IMR-90 (cell line): ENCODE data around the gene LUC7L3. TPM values are rescaled to one million over a fixed set of nuclear protein-coding genes. Genes with fewer than 3 reads are reported as not detected.

ENCODE experiments used
- ATAC-seq: fragments of 200-7000 bp; cut with Tn5 transposase; 2 replicates; pipeline ENCODE4 v1.9.1; 2020; ENCODE audit warnings: low read depth, mild to moderate bottlenecking, moderate library complexity
- BruUV-seq: library from RNA; stranded (reverse); fragments of 400-500 nt; replicated peaks from 2 replicates; lab custom pipeline; 2021; lab: Mats Ljungman, UMichigan
- CTCF ChIA-PET: fragments of 300-600 bp; formaldehyde crosslinking; extraction: SDS; loops from one replicate; lab custom pipeline; 2021; ENCODE audit warnings: antibody characterized with exemption; lab: Yijun Ruan, JAX
- POLR2A ChIA-PET: fragments of 300-600 bp; sonication (Branson Sonifier 250); formaldehyde crosslinking; loops from one replicate; lab custom pipeline; 2022; ENCODE audit warnings: antibody characterized with exemption; ENCODE audit not compliant: unreplicated experiment; lab: Charles Lee
- DNase-seq: peaks from one replicate; pipeline ENCODE4 v3.0.0; 2013
- H2AFZ ChIP-seq: replicated peaks from 2 replicates; pipeline ENCODE3; 2013; ENCODE audit warnings: low read length, mild to moderate bottlenecking; ENCODE audit not compliant: poor library complexity
- H2AK5ac ChIP-seq: 2 replicates; pipeline ENCODE4 v1.6.1; 2013; ENCODE audit warnings: low read depth, low read length, inconsistent platforms
- H2AK9ac ChIP-seq: replicated peaks from 2 replicates; pipeline ENCODE3; 2013; ENCODE audit warnings: mild to moderate bottlenecking, low read depth, low read length, moderate library complexity; ENCODE audit not compliant: poor library complexity
- H2BK120ac ChIP-seq: 2 replicates; pipeline ENCODE4 v1.6.1; 2013; ENCODE audit warnings: low read depth, low read length, inconsistent platforms
- H2BK15ac ChIP-seq: 3 replicates; pipeline ENCODE4 v1.6.1; 2013; ENCODE audit warnings: low read depth, low read length, inconsistent platforms
- H2BK20ac ChIP-seq: 2 replicates; pipeline ENCODE4 v1.6.1; 2013; ENCODE audit warnings: low read depth, mild to moderate bottlenecking, inconsistent platforms, low read length, moderate library complexity
- H2BK5ac ChIP-seq: 2 replicates; pipeline ENCODE4 v1.6.1; 2013; ENCODE audit warnings: mild to moderate bottlenecking, low read depth, low read length, inconsistent platforms; ENCODE audit not compliant: poor library complexity, severe bottlenecking
- H3K14ac ChIP-seq: replicated peaks from 2 replicates; pipeline ENCODE4 v1.6.1; 2013; ENCODE audit warnings: low read depth, low read length, inconsistent platforms
- H3K18ac ChIP-seq: 2 replicates; pipeline ENCODE4 v1.6.1; 2013; ENCODE audit warnings: low read depth, low read length, control low read depth
- H3K23ac ChIP-seq: 2 replicates; pipeline ENCODE4 v1.6.1; 2013; ENCODE audit warnings: low read depth, low read length, inconsistent platforms
- H3K27ac ChIP-seq: 2 replicates; pipeline ENCODE4 v1.5.1; 2013; ENCODE audit warnings: mild to moderate bottlenecking, control low read depth, low read length; ENCODE audit not compliant: insufficient read depth
- H3K27me3 ChIP-seq: 2 replicates; pipeline ENCODE4 v1.6.1; 2013; ENCODE audit warnings: low read length; ENCODE audit not compliant: control insufficient read depth, insufficient read depth
- H3K36me3 ChIP-seq: 2 replicates; pipeline ENCODE4 v1.6.1; 2013; ENCODE audit warnings: low read length, mixed read lengths; ENCODE audit not compliant: control insufficient read depth, insufficient read depth
- H3K4ac ChIP-seq: 2 replicates; pipeline ENCODE4 v1.6.1; 2013; ENCODE audit warnings: low read depth, low read length, inconsistent platforms
- H3K4me1 ChIP-seq: 2 replicates; pipeline ENCODE4 v1.6.1; 2013; ENCODE audit warnings: low read length, mixed read lengths; ENCODE audit not compliant: control insufficient read depth, insufficient read depth
- H3K4me2 ChIP-seq: 2 replicates; pipeline ENCODE4 v1.6.1; 2013; ENCODE audit warnings: low read depth, mild to moderate bottlenecking, control low read depth, low read length, moderate library complexity
- H3K4me3 ChIP-seq: 2 replicates; pipeline ENCODE4 v1.5.1; 2013; ENCODE audit warnings: low read depth, mild to moderate bottlenecking, control low read depth, low read length, moderate library complexity; ENCODE audit not compliant: insufficient read depth
- H3K56ac ChIP-seq: 2 replicates; pipeline ENCODE4 v1.6.1; 2013; ENCODE audit warnings: low read length, inconsistent platforms; ENCODE audit not compliant: insufficient read depth; ENCODE audit errors: extremely low read depth
- H3K79me1 ChIP-seq, 2 experiments: 2 replicates each; pipeline ENCODE4 v1.6.1; 2013; ENCODE audit warnings: low read length in 2 of 2, inconsistent platforms in 1 of 2, low read depth in 1 of 2
- H3K9ac ChIP-seq: 2 replicates; pipeline ENCODE4 v1.6.1; 2013; ENCODE audit warnings: low read depth, low read length, control low read depth
- H3K9me1 ChIP-seq: 2 replicates; pipeline ENCODE4 v1.6.1; 2013; ENCODE audit warnings: low read length, inconsistent platforms; ENCODE audit not compliant: insufficient read depth
- H3K9me3 ChIP-seq: 2 replicates; pipeline ENCODE4 v1.6.1; 2013; ENCODE audit warnings: low read length; ENCODE audit not compliant: control insufficient read depth, insufficient read depth
- H4K20me1 ChIP-seq: 2 replicates; pipeline ENCODE4 v1.6.1; 2013; ENCODE audit warnings: low read length, inconsistent platforms; ENCODE audit not compliant: insufficient read depth
- H4K5ac ChIP-seq: 2 replicates; pipeline ENCODE4 v1.6.1; 2013; ENCODE audit warnings: mild to moderate bottlenecking, low read depth, low read length, control low read depth
- H4K8ac ChIP-seq, 2 experiments: 2 replicates each; pipeline ENCODE4 v1.6.1; 2013; ENCODE audit warnings: low read depth in 2 of 2, low read length in 2 of 2, control low read depth in 1 of 2, inconsistent platforms in 1 of 2
- H4K91ac ChIP-seq: 2 replicates; pipeline ENCODE4 v1.6.1; 2013; ENCODE audit warnings: low read depth, low read length, inconsistent platforms; ENCODE audit not compliant: insufficient read depth
- CHD1 ChIP-seq: IDR thresholded peaks from 2 replicates; pipeline ENCODE4 v1.6.1; 2012; ENCODE audit warnings: low read depth, low read length, improper control_type of control experiment
- NFE2L2 ChIP-seq: fragments of 150-350 bp; IDR thresholded peaks from 2 replicates; pipeline ENCODE4 v1.6.1; 2016; ENCODE audit warnings: low read depth, mild to moderate bottlenecking, low read length
- RCOR1 ChIP-seq: IDR thresholded peaks from 2 replicates; pipeline ENCODE4 v1.6.1; 2012; ENCODE audit warnings: mild to moderate bottlenecking, low read length, improper control_type of control experiment; ENCODE audit not compliant: insufficient replicate concordance
- WGBS, 2 experiments: methylation state at CpG; one replicate each; pipeline versions ENCODE4 v1.1.5 to v1.1.7; 2013; ENCODE audit warnings: missing lambda C conversion rate in 2 of 2; ENCODE audit not compliant: insufficient read length in 1 of 2; ENCODE audit errors: extremely low coverage in 2 of 2; 5-methylcytosine and 5-hydroxymethylcytosine counted together
- dilution Hi-C: fragments of 300-500 bp; cut with HindIII; formaldehyde crosslinking; loops from one replicate; pipeline ENCODE4 v1.14.3; 2018; ENCODE audit warnings: low sequenced_read_pairs; ENCODE audit not compliant: unreplicated experiment
- in situ Hi-C: fragments of 300-500 bp; cut with MboI; formaldehyde crosslinking; loops from 3 replicates; pipeline ENCODE4 v1.14.3; 2019; ENCODE audit warnings: low sequenced_read_pairs, inconsistent platforms, mixed read lengths
- intact Hi-C: fragments of 100-400 bp; cut with micrococcal nuclease; formaldehyde crosslinking; loops from 2 replicates; pipeline ENCODE4 v1.10.0; 2022
- polyA plus RNA-seq, 3 experiments: library from polyadenylated mRNA; depleted of rRNA; stranded (reverse); fragments of >200 nt; gene quantifications; 2 replicates each; pipeline ENCODE4 v1.2.3, GENCODE V29; 2012; ENCODE audit warnings: low replicate concordance in 1 of 3
- total RNA-seq: library from RNA; depleted of rRNA; stranded (reverse); fragments of >200 nt; gene quantifications from 2 replicates; pipeline ENCODE4 v1.2.3, GENCODE V29; 2012

Gene LUC7L3
- total and polyA plus RNA-seq, 2 of the 4 experiments (the other 2 are of a cell fraction): 17.7 to 44.7 TPM

- no peak overlapping the region for H3K4me2 ChIP-seq
- H3K4ac ChIP-seq: no peak overlapping the region
- no peak overlapping the region for H3K14ac ChIP-seq
- H3K56ac ChIP-seq: no peak overlapping the region
- no peaks in the 10 kb centered on the region for H3K79me1 ChIP-seq
- no peak overlapping the region for H3K18ac ChIP-seq
- H3K4me3 ChIP-seq: no peak overlapping the region
- H2BK20ac ChIP-seq: no peak overlapping the region
- DNase-seq (no peak), ATAC-seq (no peak)
- TF ChIP-seq NFE2L2: no peak
- TF ChIP-seq CHD1: no peak
- no peak for TF ChIP-seq RCOR1
- in situ Hi-C loops: loop anchor here (5.0 kb wide), 1 partner anchor 39 kb away; no protein-coding TSS in a partner anchor
- intact Hi-C loops: no loop called here
- BruUV-seq: no TSS peak
- 100% methylated on average over 4 of the region's 24 CpGs; no CpG with 5 or more reads in 1 of the 2 experiments for WGBS, 2 experiments
- H2BK5ac ChIP-seq: no peak overlapping the region
- H2BK120ac ChIP-seq: no peak overlapping the region; the same call in 1 of the 2 replicates
- POLR2A ChIA-PET: no interaction called here
- H2AK9ac ChIP-seq: no peak overlapping the region
- H3K27me3 ChIP-seq: no peaks in the 10 kb centered on the region
- H4K20me1 ChIP-seq: no peaks in the 10 kb centered on the region
- no peak overlapping the region for H4K8ac ChIP-seq
- H3K23ac ChIP-seq: no peak overlapping the region
- H3K36me3 ChIP-seq: peaks cover 2% of the 10 kb centered on the region; the same call in 1 of the 2 replicates
- no peak overlapping the region for H3K9ac ChIP-seq
- peaks cover 7% of the 10 kb centered on the region for H3K4me1 ChIP-seq
- no peak overlapping the region for H4K91ac ChIP-seq
- H2BK15ac ChIP-seq: no peak overlapping the region
- CTCF ChIA-PET: no interaction called here
- H2AFZ ChIP-seq: no peak overlapping the region
- dilution Hi-C loops: no loop called here
- no peak overlapping the region for H4K5ac ChIP-seq
- peaks cover 15% of the 10 kb centered on the region for H3K9me1 ChIP-seq
- no peak overlapping the region for H2AK5ac ChIP-seq
- H3K27ac ChIP-seq: no peak overlapping the region
- H3K9me3 ChIP-seq: no peaks in the 10 kb centered on the region
Observed at GRCh38 chr17:50676065-50676975, 43.1 kb upstream of the LUC7L3 start.
